GM23248 (cell line): ENCODE results near the gene HACE1. TPM values are rescaled to one million over a fixed set of nuclear protein-coding genes. Genes with fewer than 3 reads are reported as not detected.

Experiments used
- DNase-seq: peaks from one replicate; pipeline ENCODE4 v3.0.0-alpha.2; 2015
- H2AFZ ChIP-seq: fragments of 200-600 bp; sonication (generic); 2 replicates; pipeline ENCODE4 v1.6.1; 2016; ENCODE audit warnings: antibody characterized with exemption
- H3F3A ChIP-seq: fragments of 200-600 bp; sonication (generic); 2 replicates; pipeline ENCODE4 v1.6.1; 2016; ENCODE audit warnings: mild to moderate bottlenecking, antibody characterized with exemption, mixed run types; ENCODE audit not compliant: insufficient read depth
- H3K27ac ChIP-seq: fragments of 200-600 bp; sonication (generic); 2 replicates; pipeline ENCODE4 v1.5.1; 2016; ENCODE audit warnings: mild to moderate bottlenecking
- H3K27me3 ChIP-seq: fragments of 200-600 bp; sonication (generic); replicated peaks from 2 replicates; pipeline ENCODE4 v1.6.1; 2016; ENCODE audit warnings: mild to moderate bottlenecking; ENCODE audit not compliant: insufficient read depth
- H3K36me3 ChIP-seq: fragments of 200-600 bp; sonication (generic); 2 replicates; pipeline ENCODE4 v1.6.1; 2016; ENCODE audit warnings: low read depth, mild to moderate bottlenecking
- H3K4me1 ChIP-seq: fragments of 200-600 bp; sonication (generic); 2 replicates; pipeline ENCODE4 v1.6.1; 2016; ENCODE audit warnings: mild to moderate bottlenecking; ENCODE audit not compliant: insufficient read depth
- H3K4me2 ChIP-seq: fragments of 200-600 bp; sonication (generic); one replicate; pipeline ENCODE4 v1.6.1; 2016; ENCODE audit warnings: mild to moderate bottlenecking; ENCODE audit not compliant: unreplicated experiment
- H3K4me3 ChIP-seq: fragments of 200-600 bp; sonication (generic); 2 replicates; pipeline ENCODE4 v1.5.1; 2016; ENCODE audit warnings: mild to moderate bottlenecking
- H3K79me2 ChIP-seq: fragments of 200-600 bp; sonication (generic); 2 replicates; pipeline ENCODE4 v1.6.1; 2016; ENCODE audit warnings: mild to moderate bottlenecking; ENCODE audit not compliant: insufficient read depth
- H3K9ac ChIP-seq: fragments of 200-600 bp; sonication (generic); 2 replicates; pipeline ENCODE4 v1.6.1; 2016; ENCODE audit warnings: mild to moderate bottlenecking
- H3K9me2 ChIP-seq: fragments of 200-600 bp; sonication (generic); 2 replicates; pipeline ENCODE4 v1.6.1; 2016; ENCODE audit warnings: mixed run types, mild to moderate bottlenecking, moderate library complexity; ENCODE audit not compliant: insufficient read depth
- H3K9me3 ChIP-seq: fragments of 200-600 bp; sonication (generic); one replicate; pipeline ENCODE4 v1.6.1; 2017; ENCODE audit warnings: low read depth
- H4K20me1 ChIP-seq: fragments of 200-600 bp; sonication (generic); 2 replicates; pipeline ENCODE4 v1.6.0; 2016; ENCODE audit not compliant: insufficient read depth
- EZH2 ChIP-seq: fragments of 200-600 bp; sonication (generic); IDR thresholded peaks from 2 replicates; pipeline ENCODE4 v1.6.1; 2018; ENCODE audit warnings: antibody characterized with exemption, mild to moderate bottlenecking; ENCODE audit not compliant: insufficient read depth, poor library complexity, severe bottlenecking
- EZH2phosphoT487 ChIP-seq: fragments of 200-600 bp; sonication (generic); IDR thresholded peaks from 2 replicates; pipeline ENCODE4 v1.6.1; 2018; ENCODE audit warnings: antibody characterized with exemption, moderate library complexity, mild to moderate bottlenecking, low read depth; ENCODE audit not compliant: insufficient read depth
- WGBS, 2 experiments: methylation state at CpG; one replicate each; pipeline ENCODE4 v1.1.6; 2015 to 2017; ENCODE audit warnings: low lambda C conversion rate in 2 of 2, low coverage in 1 of 2; ENCODE audit errors: missing lambda C conversion rate in 2 of 2; 5-methylcytosine and 5-hydroxymethylcytosine counted together
- in situ Hi-C: fragments of 300-500 bp; cut with MboI; formaldehyde crosslinking; loops from 2 replicates; pipeline ENCODE4 v1.15.0; 2020
- polyA plus RNA-seq: library from polyadenylated mRNA; unstranded; fragments of >200 nt; fragmentation: Nextera tagmentation; extraction: Ambion mirVana; gene quantifications from 2 replicates; pipeline ENCODE4 v1.2.1, GENCODE V29; 2016
- total RNA-seq: library from RNA; depleted of rRNA; stranded (reverse); fragments of >200 nt; shearing (Covaris generic); gene quantifications from 2 replicates; pipeline ENCODE4 v1.2.3, GENCODE V29; 2014

Gene HACE1
- total and polyA plus RNA-seq, 2 experiments from 2014 or later, result 7.7 to 13.3 TPM

DNA sequence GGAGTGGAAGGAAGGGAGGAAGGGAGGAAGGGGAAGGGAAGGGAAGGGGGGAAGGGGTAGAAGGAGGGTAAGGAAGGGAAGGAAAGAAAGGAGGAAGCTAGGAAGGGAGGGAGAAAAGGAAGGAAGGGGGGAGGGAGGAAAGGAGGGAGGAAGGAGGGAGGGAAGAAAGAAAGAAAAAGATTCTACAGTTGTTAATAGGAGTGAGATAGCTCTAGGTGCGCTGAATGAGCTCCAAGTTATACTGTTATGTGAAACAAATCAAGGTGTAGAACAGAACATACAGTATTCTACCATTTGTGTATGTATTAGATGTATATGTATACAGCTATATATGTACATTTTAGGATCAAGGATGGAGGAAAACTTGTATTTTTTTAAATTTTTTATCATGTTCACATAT, 167.7 kb downstream of the HACE1 start:
- no peaks in the 10 kb centered on the region for H3K9me2 ChIP-seq
- no peak overlapping the region for H2AFZ ChIP-seq
- H3F3A ChIP-seq, result peaks cover 14% of the 10 kb centered on the region; the same call in 1 of the 2 replicates
- H4K20me1 ChIP-seq, result no peaks in the 10 kb centered on the region
- no peak overlapping the region for H3K27ac ChIP-seq
- H3K27me3 ChIP-seq, result no peaks in the 10 kb centered on the region
- no peak overlapping the region for H3K9ac ChIP-seq
- no peaks in the 10 kb centered on the region for H3K36me3 ChIP-seq
- H3K4me2 ChIP-seq, result no peak overlapping the region
- in situ Hi-C loops, result no loop called here
- H3K4me1 ChIP-seq, result peaks cover 16% of the 10 kb centered on the region
- no peaks in the 10 kb centered on the region for H3K9me3 ChIP-seq
- DNase-seq, result no peak
- 60 to 61% methylated on average over 1 of the region's 1 CpG for WGBS, 2 experiments
- no peaks in the 10 kb centered on the region for H3K79me2 ChIP-seq
- no peak overlapping the region for H3K4me3 ChIP-seq
- no peak for TF ChIP-seq EZH2
- TF ChIP-seq EZH2phosphoT487, result no peak

DNA sequence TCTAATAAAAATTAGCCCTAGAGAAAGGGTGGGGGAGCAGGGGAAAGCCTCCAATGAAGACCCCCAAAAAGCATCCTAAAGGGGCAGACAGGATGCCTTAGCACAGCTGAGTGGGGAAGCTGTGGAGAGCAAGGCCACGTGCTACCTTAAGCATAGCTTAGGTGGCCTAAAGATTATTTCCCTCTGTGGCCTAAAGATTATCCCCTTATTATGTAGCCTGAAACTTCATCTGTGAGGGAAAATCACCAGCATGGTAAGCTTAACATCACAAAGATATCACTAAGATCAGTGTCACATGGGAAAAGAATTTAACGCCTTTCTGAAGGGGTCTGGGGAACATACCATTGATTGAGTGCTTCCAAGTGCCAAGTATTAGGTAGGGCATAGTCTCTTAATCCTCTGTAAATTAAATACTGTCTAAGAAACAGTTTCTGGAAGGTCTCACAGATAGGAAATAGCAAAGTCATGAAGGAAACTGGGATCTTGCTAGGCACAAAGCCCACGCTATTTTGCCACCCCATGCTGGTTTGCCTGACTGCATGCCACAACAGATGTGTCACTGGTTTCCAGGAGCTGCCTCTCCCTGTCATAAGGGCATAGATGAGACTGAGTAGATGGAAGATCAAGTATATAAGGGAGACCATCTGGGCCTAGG, 170.0 kb downstream of the HACE1 start:
- peaks cover 14% of the 10 kb centered on the region; the same call in 1 of the 2 replicates for H3F3A ChIP-seq
- no peak for TF ChIP-seq EZH2phosphoT487
- TF ChIP-seq EZH2, result no peak
- no peaks in the 10 kb centered on the region for H4K20me1 ChIP-seq
- H3K36me3 ChIP-seq, result no peaks in the 10 kb centered on the region
- in situ Hi-C loops, result no loop called here
- peaks cover 16% of the 10 kb centered on the region for H3K4me1 ChIP-seq
- H3K9ac ChIP-seq, result peak overlapping the region; percentile 44
- no peaks in the 10 kb centered on the region for H3K79me2 ChIP-seq
- H3K9me2 ChIP-seq, result no peaks in the 10 kb centered on the region
- H3K27ac ChIP-seq, result peak overlapping the region; percentile 77
- no peaks in the 10 kb centered on the region for H3K27me3 ChIP-seq
- no peaks in the 10 kb centered on the region for H3K9me3 ChIP-seq
- H3K4me3 ChIP-seq, result no peak overlapping the region
- peak overlapping the region; percentile 43 for H2AFZ ChIP-seq
- 45 to 48% methylated on average over 3 of the region's 3 CpGs for WGBS, 2 experiments
- H3K4me2 ChIP-seq, result peak overlapping the region; percentile 38
- DNase-seq, result peak; percentile 81

DNA sequence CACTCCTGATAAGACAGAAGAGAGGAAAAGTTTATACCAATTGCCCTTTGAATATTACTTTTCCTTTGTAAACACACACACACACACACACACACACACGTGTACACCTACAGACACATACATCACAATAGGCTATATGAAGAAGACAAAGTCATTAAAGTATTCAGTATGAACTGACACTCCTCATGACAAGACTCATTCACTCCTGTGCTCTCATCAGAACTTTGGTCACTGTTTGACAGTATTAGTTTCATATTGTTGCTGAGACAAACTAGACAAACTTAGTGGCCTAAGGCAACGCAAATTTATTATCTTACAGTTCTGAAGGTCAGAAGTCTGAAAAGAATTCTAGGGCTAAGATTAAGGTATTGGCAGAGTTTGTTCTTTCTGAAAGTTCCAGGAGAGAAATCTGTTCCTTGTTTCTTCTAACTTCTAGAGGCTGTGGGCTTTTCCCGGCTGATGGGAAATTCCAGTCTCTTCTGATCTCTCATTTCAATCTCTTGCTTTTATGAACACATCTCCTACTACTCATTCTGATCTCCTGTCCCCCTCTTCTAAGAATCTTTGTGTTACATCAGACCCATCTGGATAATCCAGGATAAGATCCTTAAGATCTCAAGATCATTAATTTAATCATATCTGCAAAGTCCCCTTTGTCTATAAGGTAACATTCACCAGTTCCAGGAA, 171.3 kb downstream of the HACE1 start:
- peaks cover 14% of the 10 kb centered on the region; the same call in 1 of the 2 replicates for H3F3A ChIP-seq
- 67 to 68% methylated on average over 3 of the region's 3 CpGs for WGBS, 2 experiments
- no peaks in the 10 kb centered on the region for H4K20me1 ChIP-seq
- DNase-seq, result no peak
- in situ Hi-C loops, result no loop called here
- H3K79me2 ChIP-seq, result no peaks in the 10 kb centered on the region
- H3K27me3 ChIP-seq, result no peaks in the 10 kb centered on the region
- no peak overlapping the region for H3K27ac ChIP-seq
- no peaks in the 10 kb centered on the region for H3K9me2 ChIP-seq
- TF ChIP-seq EZH2 (no peak), EZH2phosphoT487 (no peak)
- H3K36me3 ChIP-seq, result no peaks in the 10 kb centered on the region
- no peak overlapping the region for H3K4me2 ChIP-seq
- H3K4me1 ChIP-seq, result peaks cover 16% of the 10 kb centered on the region
- no peak overlapping the region for H3K9ac ChIP-seq
- no peak overlapping the region for H3K4me3 ChIP-seq
- H2AFZ ChIP-seq, result no peak overlapping the region
- H3K9me3 ChIP-seq, result no peaks in the 10 kb centered on the region

DNA sequence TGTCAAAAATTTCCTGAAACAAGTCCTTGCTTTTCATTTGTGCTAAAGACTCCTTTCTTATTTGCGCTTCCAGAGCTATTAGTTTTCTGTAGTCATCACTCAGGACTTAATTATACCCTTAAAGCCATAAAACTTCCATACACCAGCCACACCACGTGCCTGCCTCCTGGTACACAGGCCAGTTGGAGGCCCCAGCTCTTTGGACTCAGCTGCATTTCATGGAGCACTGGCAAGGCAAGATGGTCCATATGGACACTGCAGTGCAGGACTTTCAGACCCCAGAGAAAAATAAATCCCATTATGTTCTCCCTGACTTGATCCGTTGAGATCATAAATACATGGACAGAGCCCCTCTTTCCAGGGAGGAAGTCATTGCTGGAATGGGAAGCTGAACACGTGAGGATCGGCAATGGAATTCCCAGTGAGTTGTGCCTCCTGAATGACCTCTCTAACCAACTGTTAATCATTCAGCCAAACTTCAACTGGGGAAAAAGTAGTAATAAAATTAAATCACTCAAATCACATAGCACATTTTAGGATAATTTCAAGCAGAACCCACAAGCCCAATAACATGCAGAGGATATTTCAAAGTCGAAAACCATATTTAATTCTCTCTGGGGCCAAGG, 173.1 kb downstream of the HACE1 start:
- Histone ChIP-seq H3K27ac (no peak overlapping the region), H3K79me2 (no peaks in the 10 kb centered on the region), H3K4me2 (no peak overlapping the region), H4K20me1 (no peaks in the 10 kb centered on the region), H3K36me3 (no peaks in the 10 kb centered on the region), H3K9me3 (no peaks in the 10 kb centered on the region), H3K4me3 (no peak overlapping the region), H3K27me3 (no peaks in the 10 kb centered on the region), H3K9ac (no peak overlapping the region), H2AFZ (no peak overlapping the region), H3F3A (peaks cover 14% of the 10 kb centered on the region; the same call in 1 of the 2 replicates), H3K4me1 (peaks cover 16% of the 10 kb centered on the region), H3K9me2 (no peaks in the 10 kb centered on the region)
- in situ Hi-C loops, result no loop called here
- WGBS, 2 experiments, result 62 to 66% methylated on average over 6 of the region's 6 CpGs
- no peak for TF ChIP-seq EZH2phosphoT487
- no peak for TF ChIP-seq EZH2
- no peak for DNase-seq
